GM21576 (cell line): ENCODE results near the gene CHRD.

Experiments used
- ATAC-seq: cut with Tn5 transposase; IDR thresholded peaks from one replicate; pipeline ENCODE4 v1.9.1; 2021; ENCODE audit warnings: mild to moderate bottlenecking, moderate library complexity; ENCODE audit not compliant: unreplicated experiment

The CHRD gene

DNA sequence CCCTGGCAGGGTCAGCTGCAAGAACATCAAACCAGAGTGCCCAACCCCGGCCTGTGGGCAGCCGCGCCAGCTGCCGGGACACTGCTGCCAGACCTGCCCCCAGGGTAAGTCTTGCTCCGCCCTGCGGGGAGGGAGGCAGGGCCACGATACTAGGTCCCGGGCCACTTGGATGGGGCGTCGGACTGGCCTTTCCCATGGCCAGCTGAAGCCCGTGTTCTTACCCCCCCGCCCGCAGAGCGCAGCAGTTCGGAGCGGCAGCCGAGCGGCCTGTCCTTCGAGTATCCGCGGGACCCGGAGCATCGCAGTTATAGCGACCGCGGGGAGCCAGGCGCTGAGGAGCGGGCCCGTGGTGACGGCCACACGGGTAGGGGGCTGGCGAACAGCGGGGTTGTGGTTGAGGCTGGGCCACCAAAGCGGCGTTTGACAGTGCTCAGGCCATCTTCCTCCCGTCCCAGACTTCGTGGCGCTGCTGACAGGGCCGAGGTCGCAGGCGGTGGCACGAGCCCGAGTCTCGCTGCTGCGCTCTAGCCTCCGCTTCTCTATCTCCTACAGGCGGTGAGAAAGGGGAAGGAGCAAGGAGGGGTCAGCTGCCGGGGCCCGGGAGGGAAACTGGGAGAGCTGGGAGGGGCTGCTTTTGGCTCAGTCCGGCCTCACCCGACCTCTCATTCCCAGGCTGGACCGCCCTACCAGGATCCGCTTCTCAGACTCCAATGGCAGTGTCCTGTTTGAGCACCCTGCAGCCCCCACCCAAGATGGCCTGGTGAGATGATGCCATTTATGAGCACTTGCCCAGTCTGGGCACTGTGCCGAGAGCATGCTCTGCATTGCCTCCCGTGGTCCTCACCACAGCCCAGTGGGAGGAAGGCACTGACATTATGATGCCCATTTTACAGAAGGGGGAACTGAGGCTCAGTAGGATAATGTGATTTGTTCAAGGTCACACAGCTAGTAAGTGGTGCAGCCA lies 1.7 kb downstream of the CHRD start:
- ATAC-seq = no peak

DNA sequence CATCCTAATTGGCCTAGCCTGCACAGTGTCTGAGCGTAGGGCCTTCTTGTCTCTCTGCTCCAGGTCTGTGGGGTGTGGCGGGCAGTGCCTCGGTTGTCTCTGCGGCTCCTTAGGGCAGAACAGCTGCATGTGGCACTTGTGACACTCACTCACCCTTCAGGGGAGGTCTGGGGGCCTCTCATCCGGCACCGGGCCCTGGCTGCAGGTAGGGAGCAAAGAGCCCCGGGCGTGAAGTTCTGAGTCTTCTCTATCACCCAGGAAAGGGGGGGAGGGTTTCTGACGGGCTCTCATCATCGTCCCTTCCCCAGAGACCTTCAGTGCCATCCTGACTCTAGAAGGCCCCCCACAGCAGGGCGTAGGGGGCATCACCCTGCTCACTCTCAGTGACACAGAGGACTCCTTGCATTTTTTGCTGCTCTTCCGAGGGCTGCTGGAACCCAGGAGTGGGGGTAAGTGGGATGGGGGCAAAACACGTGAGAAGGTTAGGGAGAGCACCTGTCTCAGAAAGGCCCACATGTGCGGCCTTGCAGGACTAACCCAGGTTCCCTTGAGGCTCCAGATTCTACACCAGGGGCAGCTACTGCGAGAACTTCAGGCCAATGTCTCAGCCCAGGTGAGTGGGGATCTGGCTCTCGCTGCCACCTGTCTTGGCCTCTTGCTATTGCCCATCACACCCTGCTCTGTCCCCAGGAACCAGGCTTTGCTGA lies 2.6 kb downstream of the CHRD start:
- no peak for ATAC-seq

- ATAC-seq = no peak
Measured at GRCh38 chr3:184383033-184383740, 3.3 kb downstream of the CHRD start.

DNA sequence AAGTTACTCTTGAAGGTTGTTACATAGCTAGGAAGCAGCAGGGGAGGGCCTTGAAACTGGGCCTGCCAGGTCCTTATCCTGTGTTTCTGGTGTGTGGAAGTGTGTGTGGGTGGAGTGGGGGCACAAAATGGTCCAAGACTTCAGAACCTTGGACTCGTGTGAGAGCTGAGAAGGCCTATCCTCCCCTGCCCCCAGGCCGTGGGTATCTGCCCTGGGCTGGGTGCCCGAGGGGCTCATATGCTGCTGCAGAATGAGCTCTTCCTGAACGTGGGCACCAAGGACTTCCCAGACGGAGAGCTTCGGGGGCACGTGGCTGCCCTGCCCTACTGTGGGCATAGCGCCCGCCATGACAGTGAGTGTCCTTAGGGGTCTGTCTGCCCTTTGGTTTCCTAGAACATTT lies 4.5 kb downstream of the CHRD start:
- no peak for ATAC-seq

- no peak for ATAC-seq
Measured at GRCh38 chr3:184384856-184385422, 5.1 kb downstream of the CHRD start.

DNA sequence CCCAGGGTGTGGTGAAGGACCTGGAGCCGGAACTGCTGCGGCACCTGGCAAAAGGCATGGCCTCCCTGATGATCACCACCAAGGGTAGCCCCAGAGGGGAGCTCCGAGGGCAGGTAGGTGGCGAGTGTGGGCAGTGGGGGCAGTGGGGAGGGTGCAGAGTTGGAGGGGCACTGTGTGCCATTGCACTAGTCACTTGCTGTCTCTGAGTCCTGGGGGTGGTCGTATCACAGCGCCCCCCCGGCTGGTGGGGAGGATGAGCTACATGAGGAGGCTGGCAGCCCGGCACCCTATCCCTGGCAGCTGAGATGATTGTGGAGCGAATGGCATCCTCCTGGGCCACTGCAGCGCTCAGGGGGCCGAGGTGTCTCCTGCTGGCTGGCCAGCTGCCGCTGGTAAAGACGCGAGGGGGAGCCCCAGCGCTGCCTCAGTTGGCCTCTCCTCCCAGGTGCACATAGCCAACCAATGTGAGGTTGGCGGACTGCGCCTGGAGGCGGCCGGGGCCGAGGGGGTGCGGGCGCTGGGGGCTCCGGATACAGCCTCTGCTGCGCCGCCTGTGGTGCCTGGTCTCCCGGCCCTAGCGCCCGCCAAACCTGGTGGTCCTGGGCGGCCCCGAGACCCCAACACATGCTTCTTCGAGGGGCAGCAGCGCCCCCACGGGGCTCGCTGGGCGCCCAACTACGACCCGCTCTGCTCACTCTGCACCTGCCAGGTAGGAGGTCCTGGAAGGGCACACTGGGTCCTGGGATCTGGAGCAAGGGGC lies 6.4 kb downstream of the CHRD start:
- no peak for ATAC-seq

- ATAC-seq = no peak
Measured at GRCh38 chr3:184387174-184387714, 7.4 kb downstream of the CHRD start.

- ATAC-seq = no peak
Measured at GRCh38 chr3:184388164-184388935, 8.5 kb downstream of the CHRD start.

DNA sequence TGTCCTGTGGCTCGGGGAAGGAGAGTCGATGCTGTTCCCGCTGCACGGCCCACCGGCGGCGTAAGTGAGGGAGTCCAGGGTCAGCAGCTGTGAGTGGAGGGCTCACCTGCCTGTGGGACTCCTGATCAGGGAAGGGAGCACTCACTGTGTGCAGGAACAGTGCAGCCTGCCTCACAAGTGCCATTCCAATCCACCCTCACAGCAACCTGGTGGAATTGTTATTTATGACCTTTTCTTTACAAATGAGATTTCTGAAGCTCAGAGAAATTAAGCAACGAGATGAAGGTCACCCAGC lies 9.0 kb downstream of the CHRD start:
- ATAC-seq = no peak

DNA sequence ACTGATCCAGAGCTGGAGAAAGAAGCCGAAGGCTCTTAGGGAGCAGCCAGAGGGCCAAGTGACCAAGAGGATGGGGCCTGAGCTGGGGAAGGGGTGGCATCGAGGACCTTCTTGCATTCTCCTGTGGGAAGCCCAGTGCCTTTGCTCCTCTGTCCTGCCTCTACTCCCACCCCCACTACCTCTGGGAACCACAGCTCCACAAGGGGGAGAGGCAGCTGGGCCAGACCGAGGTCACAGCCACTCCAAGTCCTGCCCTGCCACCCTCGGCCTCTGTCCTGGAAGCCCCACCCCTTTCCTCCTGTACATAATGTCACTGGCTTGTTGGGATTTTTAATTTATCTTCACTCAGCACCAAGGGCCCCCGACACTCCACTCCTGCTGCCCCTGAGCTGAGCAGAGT lies 9.5 kb downstream of the CHRD start:
- no peak for ATAC-seq

GRCh38 chr3:184389935-184390528 lies 10.2 kb downstream of the CHRD start:
- no peak for ATAC-seq

DNA sequence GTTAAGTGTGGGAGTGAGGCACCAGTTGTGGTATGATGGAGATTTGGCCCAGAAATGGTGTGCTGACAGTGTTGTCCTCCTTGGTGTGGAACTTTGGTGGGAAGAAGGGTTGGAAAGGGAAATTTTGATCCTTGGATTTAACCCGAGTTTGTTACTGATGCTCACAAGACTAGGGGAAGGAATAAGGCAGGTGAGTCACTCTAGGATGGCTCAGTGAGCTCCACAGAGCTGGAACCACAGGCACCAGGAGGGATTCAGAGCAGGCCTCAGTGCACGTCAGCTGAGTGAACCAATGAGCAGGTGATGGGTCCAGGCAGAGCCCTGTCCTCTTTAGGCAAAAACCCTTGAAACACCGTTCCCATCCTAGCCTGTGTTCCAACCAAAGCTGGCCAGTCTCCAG lies 11.4 kb downstream of the CHRD start:
- no peak for ATAC-seq

- no peak for ATAC-seq
Measured at GRCh38 chr3:184395320-184395660, 15.4 kb downstream of the CHRD start.

DNA sequence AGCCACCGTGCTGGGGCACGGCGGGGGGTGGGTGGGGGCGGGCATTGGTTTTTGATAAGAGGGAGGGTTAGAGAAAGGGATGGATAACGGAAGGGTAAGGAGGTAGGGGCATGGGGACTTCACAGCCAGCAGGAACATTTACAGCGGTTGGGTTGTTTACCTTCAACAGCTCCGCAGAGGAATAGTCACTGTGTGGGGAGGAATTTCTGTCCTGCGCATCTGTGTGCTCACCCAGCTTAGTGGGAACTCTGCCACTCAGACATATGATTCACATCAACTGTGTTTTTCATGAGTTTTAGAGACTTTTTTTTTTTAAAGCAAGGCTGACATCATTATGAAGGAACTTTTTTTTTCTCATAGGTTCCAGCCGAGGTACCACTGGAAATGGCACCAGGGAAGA lies 19.6 kb downstream of the CHRD start:
- ATAC-seq = no peak

DNA sequence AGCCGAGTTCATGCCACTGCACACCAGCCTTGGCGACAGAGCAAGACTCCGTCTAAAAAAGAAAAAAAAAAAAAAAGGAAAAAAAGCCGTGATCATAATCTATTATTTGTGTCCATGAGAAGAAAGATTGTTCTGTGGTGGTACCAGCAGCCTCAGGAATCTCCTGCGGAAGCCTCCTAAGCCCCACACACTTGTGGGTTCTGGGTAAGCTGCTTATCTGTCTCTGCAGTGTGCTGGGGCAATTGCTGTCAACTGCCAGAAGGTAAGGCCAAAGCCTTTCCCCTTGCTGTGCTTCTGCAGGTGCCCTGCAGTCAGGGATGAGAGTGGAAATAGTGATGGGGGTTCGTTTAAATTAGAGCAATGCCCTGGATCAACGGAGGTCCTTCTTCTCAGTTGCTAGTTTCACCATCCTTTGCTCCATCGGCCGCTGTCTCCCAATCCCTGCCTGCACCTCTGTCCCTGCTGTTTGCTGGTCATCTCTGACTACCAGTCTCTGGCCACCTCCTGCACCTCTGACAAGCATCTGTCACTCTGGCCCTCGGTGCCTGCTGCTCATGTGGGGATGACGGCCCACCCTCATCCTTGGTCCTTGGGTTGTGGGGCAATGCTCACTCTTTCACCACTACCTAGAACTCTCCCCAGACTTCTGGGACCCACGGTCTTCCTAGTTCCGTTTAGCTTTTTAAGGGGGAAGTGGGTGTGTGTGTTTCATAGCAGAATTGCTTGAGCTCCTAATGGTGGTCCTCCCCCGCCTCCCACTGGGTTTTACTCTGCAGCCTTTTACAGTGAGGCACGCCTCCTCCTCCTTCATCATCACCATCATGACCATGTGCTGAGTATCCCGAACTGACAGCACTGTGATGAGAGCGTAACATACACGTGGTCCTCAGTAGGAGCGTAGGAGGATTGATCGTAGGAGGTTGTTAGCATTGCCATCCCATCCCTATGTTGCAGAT lies 25.5 kb downstream of the CHRD start:
- no peak for ATAC-seq

GRCh38 chr3:184409331-184409926 lies 29.6 kb downstream of the CHRD start:
- ATAC-seq = no peak

DNA sequence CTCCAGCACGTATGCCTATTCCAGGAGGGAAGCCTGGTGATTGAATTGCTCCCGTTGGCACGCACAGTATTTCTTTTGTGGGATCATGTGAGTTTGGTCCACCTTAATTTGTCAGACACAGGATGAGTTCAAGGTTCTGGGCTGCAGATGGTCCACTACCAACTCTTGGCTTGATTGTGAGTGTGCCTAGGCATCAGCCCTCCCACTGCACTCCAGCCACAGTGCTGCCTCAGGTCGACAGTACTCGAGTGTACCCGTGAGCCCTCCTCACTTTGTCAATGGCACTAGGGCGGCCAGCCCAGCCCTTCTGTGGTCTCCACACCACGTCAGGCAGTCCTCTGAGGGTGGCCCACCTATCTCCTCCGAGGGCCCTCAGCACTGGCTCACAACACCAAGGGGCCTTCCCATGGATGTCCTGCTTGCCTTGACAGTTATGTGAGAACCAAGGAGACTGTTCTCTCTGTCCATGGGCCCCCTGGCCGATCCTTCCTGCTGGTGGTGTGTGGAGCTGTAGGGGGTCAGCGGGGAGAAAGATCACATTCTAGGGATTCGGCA lies 30.2 kb downstream of the CHRD start:
- ATAC-seq = no peak
